HG03159 (cell line): ENCODE measurements around the gene CFH.
"Not testable (repeated sequence)": the region's sequence is repeated elsewhere in the genome, so short reads cannot be mapped to it uniquely, and the experiment has no call there.

Source experiments
- ATAC-seq: cut with Tn5 transposase; IDR thresholded peaks from one replicate; pipeline ENCODE4 v1.9.1; 2021; ENCODE audit warnings: mild to moderate bottlenecking, moderate library complexity; ENCODE audit not compliant: unreplicated experiment

The CFH gene

DNA sequence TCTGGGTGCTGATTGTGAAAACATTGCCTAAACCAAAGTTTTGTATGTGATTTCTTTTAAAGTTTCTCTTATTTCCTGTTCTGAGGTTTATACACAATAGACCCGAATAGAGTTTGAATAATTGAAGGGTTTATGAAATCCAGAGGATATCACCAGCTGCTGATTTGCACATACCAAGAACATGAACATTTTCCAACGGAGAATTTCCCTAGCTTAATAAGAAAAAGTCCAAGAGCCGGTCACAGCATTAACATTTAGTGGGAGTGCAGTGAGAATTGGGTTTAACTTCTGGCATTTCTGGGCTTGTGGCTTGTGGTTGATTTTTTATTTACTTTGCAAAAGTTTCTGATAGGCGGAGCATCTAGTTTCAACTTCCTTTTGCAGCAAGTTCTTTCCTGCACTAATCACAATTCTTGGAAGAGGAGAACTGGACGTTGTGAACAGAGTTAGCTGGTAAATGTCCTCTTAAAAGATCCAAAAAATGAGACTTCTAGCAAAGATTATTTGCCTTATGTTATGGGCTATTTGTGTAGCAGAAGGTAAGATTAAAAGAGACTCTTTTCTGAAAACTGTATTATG is at the start of gene CFH:
TSS of gene CFH (plus strand) at position 407 of the 579 bp plus-strand sequence. CDS start at position 482, 75 bp downstream.
- ATAC-seq, result no peak

DNA sequence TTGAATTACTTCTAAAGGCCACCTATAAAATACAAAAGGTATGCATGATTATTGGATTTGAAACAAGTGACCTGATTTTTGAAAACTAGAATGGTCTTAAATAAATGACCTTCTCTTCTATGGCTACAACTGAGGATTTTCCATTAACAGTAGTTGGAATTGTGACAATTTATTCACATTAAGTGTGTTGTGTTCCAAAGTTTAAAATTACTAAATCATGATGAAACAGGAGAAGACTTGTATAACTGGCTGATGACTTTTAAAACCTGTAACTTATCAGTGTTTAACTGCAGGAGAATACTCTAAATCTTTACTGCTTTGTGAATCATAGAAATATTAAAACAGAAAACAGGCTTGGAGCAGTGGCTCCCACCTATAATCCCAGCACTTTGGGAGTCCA is 48.2 kb upstream of the CFH start:
- no peak for ATAC-seq

DNA sequence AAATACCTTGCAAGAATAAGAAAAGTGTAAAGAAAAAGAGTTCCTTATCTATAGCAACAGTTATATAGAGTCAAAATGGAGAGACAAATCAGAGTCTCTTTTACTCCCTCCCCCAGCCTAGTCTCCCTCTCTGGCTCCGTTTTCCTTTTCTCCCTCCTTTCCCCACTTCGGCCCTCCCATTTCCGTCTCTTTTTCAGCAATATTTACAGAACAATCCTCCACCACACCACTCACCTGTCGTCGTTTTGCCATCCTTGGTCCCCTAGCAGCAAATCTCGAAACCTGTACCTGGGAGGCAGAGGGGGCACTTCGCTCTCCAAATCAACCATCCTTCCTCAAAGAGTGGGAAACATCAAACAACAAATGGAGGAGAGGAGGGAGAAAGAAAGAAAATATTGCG is 43.9 kb upstream of the CFH start:
- ATAC-seq, result peak; percentile 9

DNA sequence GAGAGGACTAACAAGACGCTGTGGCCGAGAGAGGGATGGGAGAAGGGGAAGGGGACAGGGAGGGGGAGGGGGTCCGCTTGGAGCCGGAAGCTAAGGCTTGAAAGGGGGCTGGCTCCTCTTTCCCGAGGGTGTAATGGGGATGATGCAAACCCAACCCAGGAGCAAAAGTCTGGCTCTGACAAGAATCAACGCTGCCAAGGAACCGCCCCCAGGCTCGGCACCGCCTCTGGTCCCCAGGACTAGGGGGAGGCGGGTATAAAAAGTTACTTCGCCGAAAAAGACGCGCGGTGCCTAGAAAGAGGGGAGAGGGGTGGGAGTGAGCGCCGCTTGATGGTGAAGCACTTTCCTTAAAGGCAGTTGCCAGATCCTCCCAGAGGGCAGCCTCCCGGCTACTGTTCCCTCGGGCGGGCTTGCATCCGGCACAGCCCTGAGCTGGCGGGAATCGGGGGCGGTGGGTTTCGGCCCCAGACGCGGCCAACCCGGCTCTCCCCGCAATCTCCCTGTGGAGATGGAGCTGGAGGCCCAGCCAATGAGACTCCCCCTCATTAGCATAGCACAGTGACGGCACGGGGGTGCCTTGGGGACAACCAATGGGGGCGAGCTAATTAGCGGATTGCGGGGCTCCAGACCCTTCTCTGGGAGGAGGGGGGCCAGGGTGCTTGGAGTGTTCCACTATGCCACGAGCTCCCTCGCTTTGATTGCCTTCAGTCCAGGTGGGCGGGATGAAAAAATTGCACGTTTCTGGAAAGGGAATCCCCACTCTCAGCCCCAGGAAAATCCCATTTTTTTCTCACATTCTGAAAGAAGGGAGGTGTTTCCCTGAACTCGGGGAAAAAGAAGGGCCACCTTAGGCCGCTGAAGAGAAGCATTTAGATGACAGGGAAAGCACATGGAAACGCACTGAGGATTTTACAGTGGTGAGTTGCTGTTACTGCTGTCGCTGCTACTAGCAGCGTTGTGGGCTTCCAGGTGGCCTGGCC is 43.2 kb upstream of the CFH start, which contains the start of gene KCNT2:
TSS of gene KCNT2 (minus strand) at position 51 of the 980 bp plus-strand sequence. CDS start 131 bp downstream, outside the sequence.
- peak; percentile 46 for ATAC-seq

DNA sequence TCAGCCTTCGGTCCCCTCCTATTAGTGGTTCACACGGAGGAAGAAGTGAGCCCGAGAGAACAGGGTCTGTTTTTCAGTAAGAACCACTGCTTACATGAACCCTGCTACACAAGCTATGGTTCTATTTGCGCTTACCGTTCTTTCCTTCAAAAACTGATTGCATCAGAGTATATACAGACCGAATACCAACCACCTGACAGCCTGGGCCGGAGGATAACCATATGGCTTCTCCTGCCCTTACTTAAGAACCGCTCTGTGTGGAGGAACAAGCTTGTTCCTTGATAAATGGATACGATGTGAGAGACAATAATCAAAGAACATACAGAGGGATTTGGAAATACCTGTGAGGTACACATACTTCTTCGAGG is 42.5 kb upstream of the CFH start:
- no peak for ATAC-seq

DNA sequence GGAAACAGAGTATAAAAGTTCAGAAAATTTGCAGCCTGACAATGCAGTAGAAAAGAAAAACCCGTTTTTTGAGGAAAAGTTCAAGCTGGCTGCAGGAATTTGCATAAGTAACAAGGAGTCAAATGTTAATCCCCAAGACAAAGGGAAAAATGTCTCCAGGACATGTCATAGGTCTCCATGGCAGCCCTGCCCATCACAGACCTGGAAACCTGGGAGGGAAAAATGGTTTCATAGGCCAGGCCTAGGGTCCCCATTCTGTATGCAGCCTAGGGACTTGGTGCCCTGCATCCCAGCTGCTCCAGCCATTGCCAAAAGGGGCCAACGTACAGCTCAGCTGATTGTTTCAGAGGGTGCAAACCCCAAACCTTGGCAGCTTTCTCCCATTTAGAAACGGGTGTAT is 40.0 kb upstream of the CFH start:
- no peak for ATAC-seq

DNA sequence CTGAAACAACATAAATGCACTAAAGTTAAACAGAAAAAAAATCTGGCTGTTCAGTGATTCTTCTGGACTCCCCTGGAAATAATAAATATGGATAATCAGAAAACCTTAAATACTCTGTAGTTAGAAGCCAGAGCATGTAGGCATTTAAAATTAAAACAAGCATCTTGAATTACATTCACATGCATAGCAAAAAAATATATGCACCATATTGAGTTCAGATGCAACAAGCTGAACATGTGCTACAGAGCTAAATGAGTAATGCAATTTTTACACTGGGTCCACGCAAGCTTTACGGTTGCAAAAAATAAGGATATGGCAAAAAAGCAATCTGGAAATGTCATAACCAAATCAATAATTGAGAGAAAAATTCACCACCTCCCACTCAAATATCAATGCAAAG is 32.1 kb upstream of the CFH start:
- no peak for ATAC-seq

DNA sequence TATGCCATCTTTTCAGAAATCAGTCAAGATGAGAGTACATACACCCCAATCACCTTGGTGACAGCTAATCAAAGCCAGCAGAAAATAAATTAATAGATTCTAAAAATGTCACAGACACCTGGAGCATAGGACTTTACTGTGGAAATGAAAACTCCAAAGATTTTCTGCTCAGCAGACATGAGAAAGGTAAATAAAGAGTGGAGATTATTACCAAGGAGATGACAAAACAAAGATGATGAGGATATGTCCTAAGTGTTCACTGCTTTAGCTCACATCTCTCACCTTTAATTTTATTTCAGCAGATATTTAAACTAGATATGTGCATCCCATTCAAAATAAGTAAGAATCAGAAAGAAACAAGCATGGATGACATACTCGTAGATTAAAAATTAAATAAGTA is 28.8 kb upstream of the CFH start:
- ATAC-seq, result no peak

DNA sequence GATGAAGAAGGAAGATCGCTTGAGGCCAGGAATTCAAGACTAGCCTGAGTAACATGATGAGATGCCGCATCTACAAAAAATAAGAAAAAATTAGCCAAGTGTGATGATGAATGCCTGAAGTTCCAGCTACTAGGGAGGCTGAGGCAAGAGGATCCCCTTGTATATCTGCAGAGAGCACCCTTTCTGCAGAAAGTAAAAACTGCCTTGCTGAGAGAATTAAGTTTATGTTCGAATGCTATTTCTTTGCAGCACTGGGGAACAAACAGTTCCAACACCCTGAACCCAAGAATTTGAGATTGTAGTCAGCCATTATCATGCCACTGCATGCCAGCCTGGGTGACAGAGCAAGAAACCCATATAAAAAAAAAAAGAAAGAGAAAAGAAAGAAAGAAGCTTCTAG is 23.0 kb upstream of the CFH start:
- no peak for ATAC-seq

DNA sequence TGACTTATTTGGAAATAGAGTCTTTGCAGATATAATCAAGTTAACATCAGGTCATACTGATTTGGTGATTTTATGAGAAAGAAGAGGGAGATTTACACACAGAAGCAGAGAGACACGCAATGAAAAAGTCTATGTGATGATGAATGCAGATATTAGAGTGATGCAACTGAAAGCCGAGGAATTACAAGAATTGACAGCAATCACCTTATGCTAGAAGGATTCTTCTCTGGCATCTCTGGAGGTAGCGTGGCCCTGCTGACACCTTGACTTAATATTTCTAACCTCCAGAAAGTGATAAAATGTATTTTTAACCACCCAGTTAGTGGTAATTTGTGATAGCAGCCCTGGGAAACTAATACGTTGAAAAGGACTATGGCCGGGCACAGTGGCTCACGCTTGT is 14.2 kb upstream of the CFH start:
- no peak for ATAC-seq

DNA sequence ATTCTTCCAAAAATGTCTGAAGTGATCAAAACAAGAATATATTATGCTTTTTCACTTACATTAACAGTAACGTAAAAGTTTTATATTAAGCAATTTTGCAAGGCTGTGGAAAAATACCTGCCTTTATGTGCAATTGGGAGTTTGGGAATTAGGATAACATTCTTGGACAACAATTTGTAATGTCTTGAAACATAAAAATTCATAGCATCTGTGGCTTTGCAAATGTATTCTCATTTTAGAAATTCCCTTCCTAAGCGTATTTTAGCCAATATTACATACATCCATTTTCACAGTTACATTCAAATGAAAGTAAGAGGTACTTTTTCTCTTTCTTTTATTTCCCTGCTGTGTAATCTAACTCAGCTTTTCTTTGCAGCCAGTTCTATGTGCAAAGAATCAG is 13.4 kb upstream of the CFH start:
- ATAC-seq, result no peak

DNA sequence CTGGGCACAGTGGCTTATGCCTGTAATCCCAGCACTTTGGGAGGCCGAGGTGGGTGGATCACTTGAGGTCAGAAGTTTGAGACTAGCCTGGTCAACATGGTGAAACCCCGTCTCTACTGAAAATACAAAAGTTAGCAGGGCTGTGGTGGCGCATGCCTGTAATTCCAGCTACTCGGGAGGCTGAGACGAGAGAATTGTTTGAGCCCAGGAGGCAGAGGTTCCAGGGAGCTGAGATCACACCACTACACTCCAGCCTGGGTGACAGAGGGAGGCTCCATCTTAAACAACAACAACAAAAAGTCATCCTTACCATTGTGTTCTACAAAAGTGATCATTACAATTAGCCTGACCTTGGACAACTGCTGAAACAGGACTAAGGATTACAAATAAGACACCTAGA is 12.6 kb upstream of the CFH start:
- ATAC-seq, result not testable (repeated sequence)

DNA sequence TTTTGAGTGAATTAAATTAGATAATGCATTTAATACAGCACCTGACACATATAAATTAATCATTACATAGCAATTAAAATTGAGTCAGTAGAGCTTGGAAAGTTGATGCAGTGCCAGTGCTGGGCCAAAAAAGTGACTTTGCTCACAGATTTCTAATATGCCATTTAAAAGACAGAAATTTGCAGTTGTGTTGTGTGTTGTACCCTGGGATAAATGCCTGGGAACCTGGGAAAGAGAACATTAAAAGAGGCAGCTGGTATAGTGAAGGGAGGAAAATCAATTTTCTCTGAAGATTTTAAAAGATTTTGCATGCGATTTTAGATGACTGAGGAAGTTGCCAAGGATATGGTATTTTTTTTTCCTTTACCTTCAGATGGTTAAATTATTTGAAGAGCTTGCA is 10.9 kb upstream of the CFH start:
- ATAC-seq, result no peak

DNA sequence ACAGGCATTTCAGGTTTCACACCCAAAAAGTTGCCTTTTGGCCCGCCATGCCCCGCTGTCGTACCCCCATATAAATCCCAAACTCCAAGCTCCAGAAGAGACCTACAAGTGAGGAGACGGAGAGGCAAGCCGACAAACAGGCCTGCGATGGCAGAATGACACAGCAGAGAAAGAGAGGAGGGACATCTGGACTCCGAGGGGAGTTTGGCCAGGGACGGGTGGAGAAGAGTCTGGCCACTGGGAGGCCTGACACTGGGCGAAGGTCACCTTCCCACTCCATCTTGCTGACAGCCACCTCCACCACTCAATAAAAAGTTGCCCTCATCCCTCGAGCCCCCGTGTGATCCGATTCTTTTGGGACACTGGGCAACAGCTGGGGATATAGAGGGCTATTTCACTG is 1.9 kb upstream of the CFH start:
- no peak for ATAC-seq

DNA sequence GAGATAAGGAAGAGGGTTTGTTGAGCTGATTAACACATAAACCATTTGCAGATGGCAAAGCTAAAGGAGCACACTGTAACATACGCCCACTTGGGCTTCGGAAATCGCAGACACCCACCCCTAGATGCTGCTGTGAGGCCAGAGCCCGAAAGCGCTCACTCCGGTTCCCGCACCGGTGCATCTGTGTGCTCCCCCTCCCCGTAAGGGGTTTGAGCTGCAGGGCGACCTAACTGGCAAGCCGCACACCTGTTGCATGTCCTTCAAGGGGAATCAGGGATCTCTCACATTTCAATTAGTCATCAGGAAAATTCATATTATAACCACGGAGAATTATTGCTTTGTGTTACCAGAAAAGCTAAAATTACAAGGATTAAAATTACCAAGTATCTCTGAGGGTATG is 1.4 kb upstream of the CFH start:
- no peak for ATAC-seq

DNA sequence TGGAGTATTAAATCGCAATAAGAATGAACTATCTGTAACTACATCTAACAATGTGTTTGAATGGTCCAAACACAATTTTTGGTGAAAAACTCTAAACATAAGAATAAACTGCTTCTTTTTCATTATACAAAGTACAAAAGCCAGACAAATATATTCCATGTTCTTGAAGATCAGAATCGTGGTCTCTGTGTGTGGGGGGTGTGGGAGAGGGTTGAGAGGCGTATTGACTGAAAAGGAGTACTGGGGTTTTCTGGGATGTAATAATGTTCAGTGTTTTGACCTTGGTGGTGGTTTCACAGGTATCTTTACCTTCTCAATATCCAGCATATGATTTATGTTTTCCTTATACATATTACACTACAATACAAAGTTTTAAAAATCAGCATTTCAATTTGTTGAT is 764 bp upstream of the CFH start:
- no peak for ATAC-seq

DNA sequence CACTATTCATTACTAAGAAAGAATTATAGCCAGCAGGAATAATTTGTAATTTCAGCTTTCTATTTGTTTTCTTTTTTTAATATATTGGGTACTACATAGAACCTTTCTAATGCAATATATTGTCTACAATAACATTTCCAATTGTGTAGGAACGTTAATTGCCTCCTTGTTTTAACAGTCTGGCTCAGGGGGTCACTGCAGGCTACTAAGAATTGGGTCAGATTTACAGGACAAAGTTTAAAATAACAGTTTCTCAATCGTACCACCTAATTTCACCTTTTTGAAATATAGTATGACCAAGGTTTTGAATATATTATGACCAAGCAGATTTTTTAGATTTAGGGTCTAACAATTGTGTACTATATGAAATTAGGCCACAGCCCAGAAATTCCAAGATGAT is 2.4 kb downstream of the CFH start:
- no peak for ATAC-seq

DNA sequence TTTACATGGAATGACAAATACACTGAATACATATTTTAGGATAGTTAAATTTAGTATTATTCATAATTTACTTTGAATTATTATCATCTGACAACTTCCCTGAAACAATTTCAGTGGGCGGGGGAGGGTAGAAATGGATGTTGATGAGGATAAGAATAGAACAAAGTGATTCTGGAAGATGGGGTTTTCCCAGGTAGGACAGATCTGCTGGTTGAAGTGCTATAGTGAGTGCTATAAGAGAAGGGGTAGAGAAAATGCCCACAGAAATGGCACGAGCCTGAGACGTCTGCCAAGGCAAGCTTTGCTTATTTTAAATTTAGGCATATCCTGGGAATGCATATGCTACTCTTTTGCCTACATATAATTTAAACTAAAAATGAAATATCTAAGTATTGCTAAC is 3.2 kb downstream of the CFH start:
- ATAC-seq, result no peak

DNA sequence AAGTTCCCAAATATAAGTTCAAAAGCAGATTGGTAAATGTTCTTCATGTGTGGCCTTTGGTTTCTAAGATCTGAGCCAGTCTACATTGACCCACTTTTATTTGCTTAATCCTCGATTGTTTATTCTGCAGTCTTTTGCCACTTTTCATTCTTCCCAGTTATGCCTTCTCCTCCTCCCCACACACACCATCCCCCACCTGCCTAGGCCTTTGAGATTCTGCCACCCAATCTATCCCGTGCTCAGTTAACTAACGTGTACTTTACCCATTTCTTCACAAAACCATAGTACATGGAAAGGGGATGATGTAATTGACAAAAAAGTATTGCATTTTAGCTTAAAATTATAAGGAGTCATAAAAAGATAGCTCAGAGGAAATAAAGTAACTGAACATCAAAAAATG is 3.7 kb downstream of the CFH start:
- ATAC-seq, result no peak

DNA sequence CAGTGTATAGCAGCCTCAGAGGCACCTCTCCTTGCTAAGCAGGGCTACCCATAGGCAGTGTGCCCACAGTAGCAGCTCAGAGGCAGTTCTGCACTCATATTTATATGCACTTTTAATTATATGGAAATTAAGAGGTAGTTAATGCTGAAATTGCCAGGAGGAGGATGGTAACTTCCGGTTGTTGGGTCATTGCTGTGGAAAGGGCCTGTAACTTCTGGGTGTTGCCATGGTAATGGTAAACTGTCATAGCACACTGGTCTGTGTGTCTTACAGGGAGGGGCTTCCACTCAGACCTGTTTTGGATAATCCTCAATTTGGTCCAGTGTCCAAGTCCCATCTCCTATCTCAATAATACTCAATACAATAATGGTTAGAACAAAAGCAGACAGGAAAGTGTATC is 7.6 kb downstream of the CFH start:
- no peak for ATAC-seq

DNA sequence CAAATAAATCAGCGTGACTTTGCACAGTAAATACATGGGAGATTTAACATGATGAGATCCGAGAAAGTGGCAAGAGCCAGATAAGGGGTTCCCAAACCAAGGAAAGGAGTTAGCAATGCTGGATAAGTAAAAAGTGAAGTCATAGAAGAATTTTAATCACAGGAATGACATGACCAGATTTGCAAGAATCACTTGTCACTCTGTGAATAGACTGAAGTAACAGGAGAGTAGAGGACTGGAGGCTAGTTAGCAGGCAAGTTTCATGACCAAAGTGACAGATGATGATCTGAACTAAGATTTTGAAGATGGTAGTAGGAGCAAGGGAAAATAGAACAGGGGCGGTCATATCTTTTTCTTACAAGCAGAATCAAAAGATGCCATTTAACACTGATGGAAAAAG is 8.4 kb downstream of the CFH start:
- no peak for ATAC-seq

DNA sequence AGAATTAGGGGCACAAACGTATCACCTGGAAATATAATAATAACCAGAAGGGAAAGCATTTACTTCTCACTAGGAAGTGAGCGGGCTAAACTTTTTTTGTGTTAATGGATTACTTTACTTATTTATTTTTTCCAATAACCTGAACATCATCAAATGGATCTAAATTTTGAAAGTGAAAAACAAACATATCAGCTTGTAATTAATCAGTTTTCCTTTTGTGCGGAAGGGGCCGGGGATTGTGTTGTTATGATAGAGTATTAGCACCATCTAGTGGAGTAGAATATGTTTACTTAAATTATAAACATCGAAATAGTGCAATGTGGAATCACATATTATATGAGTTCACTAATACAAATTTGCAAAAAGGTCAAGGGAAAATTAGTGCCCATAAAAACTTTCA is 9.0 kb downstream of the CFH start:
- peak; percentile 88 for ATAC-seq
